ENCODE measurements around the gene FOS. TPM values are rescaled to one million over a fixed set of nuclear protein-coding genes. Genes with fewer than 3 reads are reported as not detected.
A peak's percentile ranks its signal among the peaks of the same experiment; 100 is the strongest.

Gene FOS
- total and polyA plus RNA-seq, 4 donors = 13.2 to 82.7 (median 20.0) TPM

GRCh38 chr14:75258079-75258802 is 20.4 kb upstream of the FOS start:
- WGBS = 14% methylated on average over 12 of the region's 12 CpGs
- DNase-seq (ENCODE audit: low spot score) = no peak
- TF ChIP-seq EGR1 (IDR thresholded peaks at IDR 0.05; ENCODE audit: low read depth in 2 of 2) = peak; percentile 32 to 71
- no peak for TF ChIP-seq CTCF (IDR thresholded peaks at IDR 0.05; ENCODE audit: low read depth, low read length, missing input control)
- peak; percentile 58 to 61 for TF ChIP-seq RAD21 (IDR thresholded peaks at IDR 0.05)
- TF ChIP-seq, protein P1, sequence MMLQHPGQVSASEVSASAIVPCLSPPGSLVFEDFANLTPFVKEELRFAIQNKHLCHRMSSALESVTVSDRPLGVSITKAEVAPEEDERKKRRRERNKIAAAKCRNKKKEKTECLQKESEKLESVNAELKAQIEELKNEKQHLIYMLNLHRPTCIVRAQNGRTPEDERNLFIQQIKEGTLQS (IDR thresholded peaks at IDR 0.05) = peak; percentile 86
- no peak for TF ChIP-seq TAF1 (conservative IDR thresholded peaks at IDR 0.05)
- TF ChIP-seq, protein P2, sequence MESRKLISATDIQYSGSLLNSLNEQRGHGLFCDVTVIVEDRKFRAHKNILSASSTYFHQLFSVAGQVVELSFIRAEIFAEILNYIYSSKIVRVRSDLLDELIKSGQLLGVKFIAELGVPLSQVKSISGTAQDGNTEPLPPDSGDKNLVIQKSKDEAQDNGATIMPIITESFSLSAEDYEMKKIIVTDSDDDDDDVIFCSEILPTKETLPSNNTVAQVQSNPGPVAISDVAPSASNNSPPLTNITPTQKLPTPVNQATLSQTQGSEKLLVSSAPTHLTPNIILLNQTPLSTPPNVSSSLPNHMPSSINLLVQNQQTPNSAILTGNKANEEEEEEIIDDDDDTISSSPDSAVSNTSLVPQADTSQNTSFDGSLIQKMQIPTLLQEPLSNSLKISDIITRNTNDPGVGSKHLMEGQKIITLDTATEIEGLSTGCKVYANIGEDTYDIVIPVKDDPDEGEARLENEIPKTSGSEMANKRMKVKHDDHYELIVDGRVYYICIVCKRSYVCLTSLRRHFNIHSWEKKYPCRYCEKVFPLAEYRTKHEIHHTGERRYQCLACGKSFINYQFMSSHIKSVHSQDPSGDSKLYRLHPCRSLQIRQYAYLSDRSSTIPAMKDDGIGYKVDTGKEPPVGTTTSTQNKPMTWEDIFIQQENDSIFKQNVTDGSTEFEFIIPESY (IDR thresholded peaks at IDR 0.05) = peak; percentile 50
- peak; percentile 76 for TF ChIP-seq HNF4A (conservative IDR thresholded peaks at IDR 0.05)
- TF ChIP-seq, protein P3, sequence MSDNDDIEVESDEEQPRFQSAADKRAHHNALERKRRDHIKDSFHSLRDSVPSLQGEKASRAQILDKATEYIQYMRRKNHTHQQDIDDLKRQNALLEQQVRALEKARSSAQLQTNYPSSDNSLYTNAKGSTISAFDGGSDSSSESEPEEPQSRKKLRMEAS (IDR thresholded peaks at IDR 0.05) = peak; percentile 62
- TF ChIP-seq, protein P4, sequence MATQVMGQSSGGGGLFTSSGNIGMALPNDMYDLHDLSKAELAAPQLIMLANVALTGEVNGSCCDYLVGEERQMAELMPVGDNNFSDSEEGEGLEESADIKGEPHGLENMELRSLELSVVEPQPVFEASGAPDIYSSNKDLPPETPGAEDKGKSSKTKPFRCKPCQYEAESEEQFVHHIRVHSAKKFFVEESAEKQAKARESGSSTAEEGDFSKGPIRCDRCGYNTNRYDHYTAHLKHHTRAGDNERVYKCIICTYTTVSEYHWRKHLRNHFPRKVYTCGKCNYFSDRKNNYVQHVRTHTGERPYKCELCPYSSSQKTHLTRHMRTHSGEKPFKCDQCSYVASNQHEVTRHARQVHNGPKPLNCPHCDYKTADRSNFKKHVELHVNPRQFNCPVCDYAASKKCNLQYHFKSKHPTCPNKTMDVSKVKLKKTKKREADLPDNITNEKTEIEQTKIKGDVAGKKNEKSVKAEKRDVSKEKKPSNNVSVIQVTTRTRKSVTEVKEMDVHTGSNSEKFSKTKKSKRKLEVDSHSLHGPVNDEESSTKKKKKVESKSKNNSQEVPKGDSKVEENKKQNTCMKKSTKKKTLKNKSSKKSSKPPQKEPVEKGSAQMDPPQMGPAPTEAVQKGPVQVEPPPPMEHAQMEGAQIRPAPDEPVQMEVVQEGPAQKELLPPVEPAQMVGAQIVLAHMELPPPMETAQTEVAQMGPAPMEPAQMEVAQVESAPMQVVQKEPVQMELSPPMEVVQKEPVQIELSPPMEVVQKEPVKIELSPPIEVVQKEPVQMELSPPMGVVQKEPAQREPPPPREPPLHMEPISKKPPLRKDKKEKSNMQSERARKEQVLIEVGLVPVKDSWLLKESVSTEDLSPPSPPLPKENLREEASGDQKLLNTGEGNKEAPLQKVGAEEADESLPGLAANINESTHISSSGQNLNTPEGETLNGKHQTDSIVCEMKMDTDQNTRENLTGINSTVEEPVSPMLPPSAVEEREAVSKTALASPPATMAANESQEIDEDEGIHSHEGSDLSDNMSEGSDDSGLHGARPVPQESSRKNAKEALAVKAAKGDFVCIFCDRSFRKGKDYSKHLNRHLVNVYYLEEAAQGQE (IDR thresholded peaks at IDR 0.05) = peak; percentile 79
- TF ChIP-seq HNF4G (IDR thresholded peaks at IDR 0.05) = no peak
- TF ChIP-seq SP1 (IDR thresholded peaks at IDR 0.05) = peak; percentile 78
- peak; percentile 73 to 86 for TF ChIP-seq JUND (IDR thresholded peaks at IDR 0.05)
- TF ChIP-seq YY1 (IDR thresholded peaks at IDR 0.05) = peak; percentile 67
- TF ChIP-seq FOXA2 (IDR thresholded peaks at IDR 0.05) = peak; percentile 52
- peak; percentile 86 to 91 for TF ChIP-seq RXRA (IDR thresholded peaks at IDR 0.05)
- TF ChIP-seq NR2F2 (IDR thresholded peaks at IDR 0.05) = peak; percentile 28
- peak in 1 of 2 donors; percentile 56 for TF ChIP-seq GABPA (IDR thresholded peaks at IDR 0.05 in 1 of 2, conservative IDR thresholded peaks at IDR 0.05 in 1 of 2)
- TF ChIP-seq FOXA1 (IDR thresholded peaks at IDR 0.05) = peak; percentile 58
- peak overlapping the region; percentile 94 to 95 for H3K9ac ChIP-seq (ENCODE audit: low read depth in 1 of 2, low read length in 2 of 2)
- H3K27me3 ChIP-seq (ENCODE audit: control insufficient read depth in 4 of 4, insufficient read depth in 4 of 4, low read length in 3 of 4) = no peaks in the 10 kb centered on the region
- H3K4me3 ChIP-seq (ENCODE audit: low read depth in 1 of 3, low read length in 3 of 3) = peak overlapping the region; percentile 46 to 51 (median 49)
- peak overlapping the region; percentile 98 to 100 for H3K27ac ChIP-seq (ENCODE audit: low read depth in 1 of 2, low read length in 2 of 2)
- no peaks in the 10 kb centered on the region for H3K36me3 ChIP-seq (ENCODE audit: control insufficient read depth in 4 of 4, insufficient read depth in 3 of 4, low read depth in 1 of 4, low read length in 3 of 4)
- peaks cover 10 to 28% (median 15%) of the 10 kb centered on the region in 4 donors for H3K4me1 ChIP-seq (ENCODE audit: control insufficient read depth in 4 of 4, insufficient read depth in 4 of 4, low read length in 3 of 4)
- H3K9me3 ChIP-seq (ENCODE audit: control insufficient read depth in 4 of 4, low read length in 3 of 4) = no peaks in the 10 kb centered on the region

Measured in liver (tissue), 9 donors.